ENCODE results near the gene GRIK3.

The GRIK3 gene

DNA sequence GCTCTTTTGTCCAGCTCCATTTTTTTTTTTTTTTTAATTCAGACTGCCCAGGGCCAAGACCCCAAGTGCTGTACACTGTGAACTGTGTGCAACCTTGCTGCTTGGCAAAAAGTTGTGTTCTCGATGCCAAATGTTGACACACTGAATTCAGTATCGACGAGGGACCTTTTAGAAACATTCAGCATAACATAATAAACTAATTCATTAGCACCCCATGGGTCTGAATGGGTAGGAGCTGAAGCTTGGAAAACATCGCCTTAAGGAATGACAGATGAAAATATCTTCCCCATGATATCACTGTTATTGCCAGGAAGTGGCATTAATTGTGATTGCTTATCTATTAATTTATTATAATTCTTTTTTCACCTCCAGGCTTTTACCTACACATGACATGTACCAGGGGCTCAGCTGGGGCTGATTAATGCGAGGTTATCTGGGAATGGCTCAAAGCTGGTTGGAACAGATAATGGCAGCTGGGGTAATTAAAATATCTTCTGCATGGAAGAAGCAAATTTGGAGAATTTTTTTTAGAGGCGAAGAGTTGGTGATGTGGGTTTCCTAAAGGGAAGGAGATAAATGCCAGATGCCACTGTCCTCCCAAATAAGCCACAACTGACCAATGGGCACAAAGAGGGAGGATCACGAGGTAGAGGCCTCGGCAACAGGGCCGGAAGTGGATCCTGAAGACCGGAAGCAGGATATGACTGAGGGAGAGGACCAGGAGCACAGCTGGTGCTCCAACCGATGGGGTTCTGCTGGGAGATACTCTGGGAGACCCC, 169.3 kb downstream of the GRIK3 start:
- Mint-ChIP-seq H3K27ac (no peak overlapping the region), H3K4me1 (ENCODE audit: low read depth) (no peaks in the 10 kb centered on the region), H3K36me3 (ENCODE audit: low read depth) (no peaks in the 10 kb centered on the region), H3K27me3 (peaks cover 3% of the 10 kb centered on the region), H3K4me3 (no peak overlapping the region), H3K9me3 (no peaks in the 10 kb centered on the region)
- intact Hi-C loops (cut with micrococcal nuclease) = loop anchor here (10.0 kb wide), 1 partner anchor 570 kb away; no protein-coding TSS in a partner anchor

DNA sequence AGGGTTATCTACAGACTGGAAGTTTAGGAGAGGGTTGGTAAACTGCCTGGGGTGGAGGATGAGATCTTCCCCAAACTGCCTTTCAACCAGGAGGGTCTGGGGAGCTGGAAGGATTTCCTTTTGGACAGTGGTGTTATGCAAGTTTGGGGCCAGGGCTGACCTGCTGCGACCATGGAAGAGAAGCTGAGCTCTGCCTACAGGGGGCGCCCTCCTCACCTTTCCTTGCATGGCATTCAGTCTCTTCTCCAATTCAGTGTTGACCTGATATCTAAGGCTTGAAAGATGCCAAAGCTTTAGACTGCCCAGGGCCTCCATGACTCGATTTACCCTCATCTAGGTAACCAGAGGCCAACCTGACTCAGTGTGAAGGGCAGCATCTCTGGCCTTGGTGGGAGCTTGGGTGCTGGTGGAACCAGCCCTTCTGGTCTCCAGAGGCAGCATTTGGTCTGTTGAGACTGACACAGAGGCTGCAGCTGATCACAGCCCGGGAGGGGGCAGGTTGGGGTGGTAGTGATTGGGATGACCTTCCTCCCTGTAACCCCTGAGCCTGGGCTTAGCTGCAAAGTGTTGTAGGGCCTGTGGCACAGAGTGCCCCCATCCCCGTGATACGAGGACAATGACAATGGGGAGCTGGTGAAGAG, 170.0 kb downstream of the GRIK3 start:
- intact Hi-C loops (cut with micrococcal nuclease) = loop anchor here (10.0 kb wide), 1 partner anchor 570 kb away; no protein-coding TSS in a partner anchor
- Mint-ChIP-seq H3K36me3 (ENCODE audit: low read depth) (no peaks in the 10 kb centered on the region), H3K27ac (no peak overlapping the region), H3K4me3 (no peak overlapping the region), H3K27me3 (peaks cover 3% of the 10 kb centered on the region), H3K4me1 (ENCODE audit: low read depth) (no peaks in the 10 kb centered on the region), H3K9me3 (no peaks in the 10 kb centered on the region)

DNA sequence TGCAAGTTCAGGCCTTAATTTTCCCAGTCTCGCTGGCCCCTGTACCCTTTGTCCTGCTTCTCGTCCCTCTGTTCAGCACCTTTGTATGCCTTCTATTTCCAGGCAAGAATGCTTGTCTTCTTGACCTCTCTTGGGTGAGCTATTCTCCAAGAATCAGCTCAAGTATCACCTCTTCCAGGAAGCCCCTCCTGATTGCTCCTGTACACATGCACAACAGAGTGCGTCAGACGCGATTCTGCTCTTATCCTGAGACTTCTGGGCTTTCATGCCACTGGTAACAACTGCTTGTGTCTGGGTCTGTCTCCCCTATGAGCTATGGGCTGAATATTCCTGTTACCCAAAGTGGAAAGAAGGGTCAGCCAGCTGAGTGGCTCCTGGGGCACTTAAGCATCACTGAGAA, 170.8 kb downstream of the GRIK3 start:
- Mint-ChIP-seq H3K9me3 (no peaks in the 10 kb centered on the region), H3K36me3 (ENCODE audit: low read depth) (no peaks in the 10 kb centered on the region), H3K27me3 (peaks cover 3% of the 10 kb centered on the region), H3K4me1 (ENCODE audit: low read depth) (no peaks in the 10 kb centered on the region), H3K27ac (no peak overlapping the region), H3K4me3 (no peak overlapping the region)
- intact Hi-C loops (cut with micrococcal nuclease) = loop anchor here (10.0 kb wide), 1 partner anchor 571 kb away; no protein-coding TSS in a partner anchor

DNA sequence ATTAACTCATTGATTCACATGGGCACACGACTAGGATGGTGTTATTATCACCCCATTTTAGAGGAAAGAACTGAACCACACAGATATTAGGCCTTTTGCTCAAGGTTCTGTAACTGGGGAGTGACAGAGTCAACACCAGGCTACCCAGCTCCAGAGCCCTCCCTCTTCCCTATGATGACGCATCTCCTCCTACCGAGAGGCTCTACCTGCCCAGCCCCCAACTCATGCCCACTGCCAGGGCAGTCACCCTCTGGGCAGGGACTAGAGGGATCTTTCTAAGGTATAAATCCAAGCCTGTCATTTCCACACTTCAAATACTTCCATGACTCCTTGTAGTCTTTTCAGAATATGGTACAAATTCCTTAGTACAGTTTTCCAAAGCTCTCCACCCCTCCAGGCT, 171.3 kb downstream of the GRIK3 start:
- intact Hi-C loops (cut with micrococcal nuclease) = loop anchor here (10.0 kb wide), 1 partner anchor 572 kb away; no protein-coding TSS in a partner anchor
- no peak overlapping the region for H3K27ac Mint-ChIP-seq

DNA sequence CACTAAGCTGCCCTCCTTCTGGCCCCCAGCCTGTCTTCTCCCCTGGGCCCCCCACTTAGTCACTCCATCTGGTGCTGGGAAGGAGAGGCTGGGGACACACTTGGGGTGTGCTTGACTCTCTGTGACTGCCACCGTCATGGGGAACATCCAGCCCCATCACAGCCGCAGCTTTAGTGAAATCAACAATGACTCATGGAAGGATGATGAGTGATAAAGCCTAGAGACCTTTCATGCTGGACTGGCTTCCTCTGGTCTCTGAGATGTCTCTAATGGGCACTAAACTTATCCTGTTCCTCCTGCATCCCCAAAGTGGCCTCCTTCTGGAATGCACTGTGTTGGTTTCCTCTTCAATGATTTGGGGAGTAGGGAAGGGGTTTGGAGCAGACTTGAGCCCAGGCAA, 172.9 kb downstream of the GRIK3 start:
- no peaks in the 10 kb centered on the region for H3K4me1 Mint-ChIP-seq (ENCODE audit: low read depth)
- no peaks in the 10 kb centered on the region for H3K36me3 Mint-ChIP-seq (ENCODE audit: low read depth)
- H3K4me3 Mint-ChIP-seq = no peak overlapping the region
- H3K9me3 Mint-ChIP-seq = no peaks in the 10 kb centered on the region
- H3K27me3 Mint-ChIP-seq = peaks cover 5% of the 10 kb centered on the region
- H3K27ac Mint-ChIP-seq = no peak overlapping the region
- intact Hi-C loops (cut with micrococcal nuclease) = loop anchor here (10.0 kb wide), 1 partner anchor 573 kb away; no protein-coding TSS in a partner anchor

More for the DNA sequence above, 171.3 kb downstream of the GRIK3 start:
- Mint-ChIP-seq H3K27me3 (peaks cover 3% of the 10 kb centered on the region), H3K36me3 (ENCODE audit: low read depth) (no peaks in the 10 kb centered on the region), H3K4me3 (no peak overlapping the region), H3K9me3 (no peaks in the 10 kb centered on the region), H3K4me1 (ENCODE audit: low read depth) (no peaks in the 10 kb centered on the region)

DNA sequence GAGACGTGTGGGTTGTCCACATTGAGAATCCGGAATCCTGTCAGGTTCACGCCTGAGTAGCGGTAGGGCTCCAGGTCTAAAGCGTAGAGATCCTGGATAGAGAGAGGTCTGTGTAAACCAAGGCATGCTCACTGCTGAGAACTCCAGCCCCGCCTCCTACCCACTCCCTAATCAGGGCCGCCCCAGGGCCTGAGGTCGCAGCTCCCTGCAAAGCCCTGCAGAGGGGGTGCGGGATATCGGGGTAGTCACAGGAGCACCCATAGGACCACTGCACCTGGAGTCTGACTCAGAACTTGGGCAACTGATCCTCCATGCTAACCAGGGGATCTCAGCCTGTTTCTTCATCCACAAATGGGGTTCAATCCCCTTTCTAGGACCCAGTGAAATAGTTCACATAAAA, 174.4 kb downstream of the GRIK3 start:
- Mint-ChIP-seq H3K27ac (no peak overlapping the region), H3K4me1 (ENCODE audit: low read depth) (no peaks in the 10 kb centered on the region), H3K36me3 (ENCODE audit: low read depth) (no peaks in the 10 kb centered on the region), H3K27me3 (peaks cover 5% of the 10 kb centered on the region), H3K9me3 (no peaks in the 10 kb centered on the region), H3K4me3 (no peak overlapping the region)
- intact Hi-C loops (cut with micrococcal nuclease) = loop anchor here (10.0 kb wide), 1 partner anchor 575 kb away; no protein-coding TSS in a partner anchor

DNA sequence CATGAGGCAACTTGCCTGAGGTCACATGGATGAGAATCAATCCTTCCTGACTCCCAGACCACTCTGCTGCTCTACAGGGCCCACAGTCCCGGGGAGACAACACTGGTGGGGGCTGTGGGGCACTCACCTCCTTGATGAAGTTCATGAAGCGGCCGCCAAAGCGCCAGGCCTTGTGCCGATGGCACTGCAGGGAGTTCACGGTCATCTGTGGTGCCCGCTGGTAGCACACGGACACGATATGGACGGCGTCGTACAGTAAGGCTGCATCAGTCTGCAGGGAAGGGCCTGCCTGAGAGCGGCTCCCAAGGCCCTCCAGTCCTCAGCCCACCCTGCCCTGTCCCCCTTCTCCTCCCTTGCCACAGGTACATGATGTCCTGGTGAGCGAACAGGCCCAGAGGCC, 175.3 kb downstream of the GRIK3 start:
- Mint-ChIP-seq H3K4me3 (no peak overlapping the region), H3K4me1 (ENCODE audit: low read depth) (no peaks in the 10 kb centered on the region), H3K27me3 (peaks cover 5% of the 10 kb centered on the region), H3K27ac (no peak overlapping the region), H3K36me3 (ENCODE audit: low read depth) (no peaks in the 10 kb centered on the region), H3K9me3 (no peaks in the 10 kb centered on the region)
- intact Hi-C loops (cut with micrococcal nuclease) = no loop called here

DNA sequence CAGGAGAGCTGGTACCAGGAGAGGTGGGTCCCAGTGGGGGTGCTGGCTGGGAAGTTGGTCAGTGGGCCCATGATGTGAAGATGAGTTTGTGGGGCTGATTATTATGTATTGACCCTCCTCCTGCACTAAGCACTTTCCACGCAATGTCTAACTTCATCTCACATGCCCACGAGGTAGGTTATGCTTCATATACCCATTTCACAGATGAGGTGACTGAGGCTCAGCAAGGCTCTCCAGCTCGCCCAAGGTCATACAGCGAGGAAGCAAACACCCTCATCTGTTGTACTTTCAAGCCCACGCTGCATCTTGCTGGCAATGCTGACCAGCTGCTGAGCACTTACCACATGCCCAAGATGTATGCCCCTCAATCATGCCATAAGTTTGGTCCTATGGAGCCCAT, 175.8 kb downstream of the GRIK3 start:
- Mint-ChIP-seq H3K27ac (no peak overlapping the region), H3K9me3 (no peaks in the 10 kb centered on the region), H3K36me3 (ENCODE audit: low read depth) (no peaks in the 10 kb centered on the region), H3K4me1 (ENCODE audit: low read depth) (no peaks in the 10 kb centered on the region), H3K27me3 (peaks cover 5% of the 10 kb centered on the region), H3K4me3 (no peak overlapping the region)
- intact Hi-C loops (cut with micrococcal nuclease) = no loop called here

DNA sequence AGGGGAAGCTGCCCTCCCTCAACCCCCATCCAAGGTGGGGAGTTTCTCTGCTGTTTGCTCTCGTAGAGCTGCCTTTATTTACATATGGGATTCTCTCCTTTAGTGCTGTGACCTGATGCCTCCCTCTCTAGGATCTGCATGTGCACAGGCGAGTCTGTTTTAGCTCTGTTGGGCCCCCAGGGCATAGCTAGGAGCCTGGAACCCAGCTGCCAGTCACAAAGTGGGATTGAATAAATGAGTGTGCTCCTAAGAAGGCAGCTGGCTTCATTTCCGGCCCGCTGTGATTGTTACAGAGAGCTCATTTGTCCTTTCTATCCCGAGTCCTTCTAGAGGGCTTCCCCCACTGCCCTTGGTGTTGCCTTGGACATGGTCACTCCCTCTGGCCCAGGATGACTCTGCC, 176.6 kb downstream of the GRIK3 start:
- intact Hi-C loops (cut with micrococcal nuclease) = no loop called here
- H3K36me3 Mint-ChIP-seq (ENCODE audit: low read depth) = no peaks in the 10 kb centered on the region
- H3K4me1 Mint-ChIP-seq (ENCODE audit: low read depth) = no peaks in the 10 kb centered on the region
- no peaks in the 10 kb centered on the region for H3K9me3 Mint-ChIP-seq
- H3K27ac Mint-ChIP-seq = no peak overlapping the region
- H3K4me3 Mint-ChIP-seq = no peak overlapping the region
- H3K27me3 Mint-ChIP-seq = peaks cover 2% of the 10 kb centered on the region

DNA sequence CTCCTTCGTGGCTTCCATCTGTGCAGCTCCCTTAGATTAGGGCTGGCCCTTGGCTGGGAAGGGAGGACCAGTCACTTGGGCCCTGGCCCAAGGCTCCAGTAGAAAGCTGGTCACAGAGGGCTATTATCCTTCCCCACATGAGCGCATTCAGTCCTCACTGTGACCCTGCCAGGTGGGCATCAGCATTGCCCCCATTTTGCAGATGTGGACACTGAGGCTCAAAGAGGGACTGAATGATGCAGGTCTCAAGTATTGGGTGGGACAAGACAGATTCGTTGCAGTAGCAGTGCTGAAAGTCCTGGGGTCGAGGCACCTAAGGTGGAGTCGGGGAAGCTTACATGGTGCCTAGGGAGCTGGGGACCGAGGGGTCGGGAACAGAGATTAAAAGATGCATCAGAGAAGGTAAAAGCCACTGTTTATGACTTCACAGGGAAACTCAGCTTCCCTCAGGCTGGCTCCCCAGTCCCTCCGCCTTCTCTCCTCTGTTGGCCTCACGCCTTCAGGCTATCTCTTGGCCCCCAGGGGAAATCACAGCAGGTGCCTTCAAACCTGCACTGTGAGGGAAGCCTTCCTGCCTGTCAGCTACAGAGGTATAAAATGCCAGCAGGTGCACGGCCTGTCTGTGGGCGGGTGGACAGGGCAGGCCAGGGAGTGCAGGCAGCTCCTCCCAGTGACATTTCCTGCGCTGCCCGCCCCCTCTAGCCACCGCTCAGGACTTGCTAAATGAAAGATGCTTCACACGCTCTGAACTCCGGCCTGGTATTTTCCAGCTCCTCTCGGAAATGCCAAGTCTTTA, 178.4 kb downstream of the GRIK3 start:
- Mint-ChIP-seq H3K9me3 (no peaks in the 10 kb centered on the region), H3K27ac (no peak overlapping the region), H3K36me3 (ENCODE audit: low read depth) (no peaks in the 10 kb centered on the region), H3K4me3 (no peak overlapping the region), H3K27me3 (peaks cover 5% of the 10 kb centered on the region), H3K4me1 (ENCODE audit: low read depth) (no peaks in the 10 kb centered on the region)
- intact Hi-C loops (cut with micrococcal nuclease) = no loop called here

DNA sequence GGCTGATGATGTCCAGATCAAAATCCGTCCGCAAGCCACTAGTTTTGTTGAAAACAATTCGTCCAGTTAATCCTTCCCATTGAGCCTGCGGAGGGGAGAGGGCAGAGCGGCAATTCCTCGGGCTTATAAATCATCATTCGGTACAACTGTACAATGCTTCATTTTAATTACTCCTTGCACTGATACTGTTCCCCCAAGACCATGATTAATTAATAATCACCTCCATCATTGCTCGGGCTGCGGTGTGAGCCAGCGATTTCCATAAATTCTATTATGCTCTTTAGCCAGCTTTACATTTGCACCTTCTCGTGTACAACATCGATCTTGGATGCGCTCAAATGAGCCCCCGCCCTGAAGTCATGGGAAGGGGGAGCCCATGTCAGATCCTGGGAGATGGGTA, 180.7 kb downstream of the GRIK3 start:
- H3K4me1 Mint-ChIP-seq (ENCODE audit: low read depth) = no peaks in the 10 kb centered on the region
- no peaks in the 10 kb centered on the region for H3K9me3 Mint-ChIP-seq
- no peaks in the 10 kb centered on the region for H3K36me3 Mint-ChIP-seq (ENCODE audit: low read depth)
- peaks cover 8% of the 10 kb centered on the region for H3K27me3 Mint-ChIP-seq
- intact Hi-C loops (cut with micrococcal nuclease) = no loop called here
- no peak overlapping the region for H3K27ac Mint-ChIP-seq
- no peak overlapping the region for H3K4me3 Mint-ChIP-seq

DNA sequence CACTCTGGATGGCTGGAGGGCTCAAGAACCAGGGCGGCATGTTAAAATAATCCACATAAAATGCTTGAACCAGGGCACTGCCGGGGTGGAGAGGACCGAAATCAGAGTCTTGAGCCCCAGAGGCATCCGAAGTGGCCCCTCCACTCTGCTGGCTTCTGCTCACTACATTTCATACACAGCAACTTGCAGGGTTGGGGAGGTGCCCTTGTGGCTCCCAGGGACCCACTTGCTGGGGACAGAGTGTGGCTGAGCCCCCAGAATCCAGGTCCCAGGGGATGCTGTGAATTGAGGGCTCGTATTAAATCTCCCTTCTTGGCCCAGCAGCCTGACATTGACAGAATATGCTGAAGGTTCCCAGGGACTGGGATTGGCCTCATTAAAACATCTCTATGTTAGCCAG, 181.7 kb downstream of the GRIK3 start:
- Mint-ChIP-seq H3K4me3 (no peak overlapping the region), H3K36me3 (ENCODE audit: low read depth) (no peaks in the 10 kb centered on the region), H3K9me3 (no peaks in the 10 kb centered on the region), H3K27me3 (peaks cover 13% of the 10 kb centered on the region), H3K27ac (no peak overlapping the region), H3K4me1 (ENCODE audit: low read depth) (no peaks in the 10 kb centered on the region)
- intact Hi-C loops (cut with micrococcal nuclease) = no loop called here

DNA sequence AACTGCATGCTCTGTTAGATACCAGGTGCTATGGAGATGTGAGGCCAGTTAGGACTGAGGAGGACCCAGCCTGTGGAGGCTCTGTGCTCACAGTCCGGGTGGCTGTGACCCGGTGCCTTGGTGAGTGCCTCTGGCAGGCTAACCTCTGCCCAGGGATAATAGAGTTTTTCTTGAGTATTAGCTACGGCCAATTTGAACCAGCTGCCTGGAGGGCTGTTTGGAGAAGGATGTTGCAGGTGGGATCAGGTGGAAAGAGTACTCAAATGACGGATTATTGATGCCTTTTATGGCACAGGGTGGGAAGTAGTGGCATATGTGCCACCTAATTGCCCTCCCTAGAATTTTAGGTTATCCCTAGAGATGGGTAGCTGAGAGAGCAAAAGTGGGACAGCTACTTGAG, 182.7 kb downstream of the GRIK3 start:
- Mint-ChIP-seq H3K27ac (no peak overlapping the region), H3K4me1 (ENCODE audit: low read depth) (no peaks in the 10 kb centered on the region), H3K27me3 (peaks cover 14% of the 10 kb centered on the region), H3K4me3 (no peak overlapping the region), H3K9me3 (no peaks in the 10 kb centered on the region), H3K36me3 (ENCODE audit: low read depth) (no peaks in the 10 kb centered on the region)
- intact Hi-C loops (cut with micrococcal nuclease) = no loop called here

DNA sequence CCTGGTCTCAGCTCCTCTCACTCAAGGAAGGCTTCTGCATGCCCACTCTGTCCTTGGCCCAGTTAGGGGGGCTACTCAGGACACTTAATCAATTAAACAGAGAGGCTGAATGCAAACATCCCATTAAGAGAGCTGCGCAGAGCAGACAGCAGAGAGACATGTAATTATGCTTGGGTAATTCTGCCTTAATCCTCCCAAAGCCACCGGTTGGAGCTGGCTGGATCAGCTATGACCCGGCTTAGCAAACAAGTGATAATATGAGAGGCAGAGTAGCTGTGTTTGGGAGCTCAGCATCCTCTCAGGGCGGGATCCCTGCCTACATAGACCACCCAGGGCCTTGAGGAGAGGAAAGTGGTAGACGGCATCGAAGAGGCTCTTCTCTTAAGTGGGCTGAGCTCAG, 183.2 kb downstream of the GRIK3 start:
- intact Hi-C loops (cut with micrococcal nuclease) = no loop called here

More for the DNA sequence above, 183.2 kb downstream of the GRIK3 start:
- Mint-ChIP-seq H3K4me3 (no peak overlapping the region), H3K36me3 (ENCODE audit: low read depth) (no peaks in the 10 kb centered on the region), H3K27me3 (peaks cover 14% of the 10 kb centered on the region), H3K4me1 (ENCODE audit: low read depth) (no peaks in the 10 kb centered on the region), H3K27ac (no peak overlapping the region), H3K9me3 (no peaks in the 10 kb centered on the region)
